ENCODE measurements around the gene ZDHHC9.

Gene ZDHHC9

GRCh38 chrX:129773649-129774458 is 69.8 kb downstream of the ZDHHC9 start:
- Histone ChIP-seq H3K27me3 (ENCODE audit: low read depth) (no peaks in the 10 kb centered on the region), H3K4me3 (no peak overlapping the region), H3K4me1 (no peaks in the 10 kb centered on the region; the same call in 1 of the 2 replicates), H3K36me3 (replicated peaks) (no peaks in the 10 kb centered on the region), H3K9me3 (no peaks in the 10 kb centered on the region)
- DNase-seq (ENCODE audit: low spot score in 2 of 2) = peak in 1 of 2 experiments; percentile 19
- in situ Hi-C loops (cut with MboI; ENCODE audit: low sequenced_read_pairs) = no loop called here

GRCh38 chrX:129772796-129773431 is 70.8 kb downstream of the ZDHHC9 start:
- no peak for DNase-seq (ENCODE audit: low spot score in 2 of 2)
- in situ Hi-C loops (cut with MboI; ENCODE audit: low sequenced_read_pairs) = no loop called here
- Histone ChIP-seq H3K27me3 (ENCODE audit: low read depth) (no peaks in the 10 kb centered on the region), H3K4me1 (no peaks in the 10 kb centered on the region; the same call in 1 of the 2 replicates), H3K9me3 (no peaks in the 10 kb centered on the region), H3K36me3 (replicated peaks) (no peaks in the 10 kb centered on the region), H3K4me3 (no peak overlapping the region)

DNA sequence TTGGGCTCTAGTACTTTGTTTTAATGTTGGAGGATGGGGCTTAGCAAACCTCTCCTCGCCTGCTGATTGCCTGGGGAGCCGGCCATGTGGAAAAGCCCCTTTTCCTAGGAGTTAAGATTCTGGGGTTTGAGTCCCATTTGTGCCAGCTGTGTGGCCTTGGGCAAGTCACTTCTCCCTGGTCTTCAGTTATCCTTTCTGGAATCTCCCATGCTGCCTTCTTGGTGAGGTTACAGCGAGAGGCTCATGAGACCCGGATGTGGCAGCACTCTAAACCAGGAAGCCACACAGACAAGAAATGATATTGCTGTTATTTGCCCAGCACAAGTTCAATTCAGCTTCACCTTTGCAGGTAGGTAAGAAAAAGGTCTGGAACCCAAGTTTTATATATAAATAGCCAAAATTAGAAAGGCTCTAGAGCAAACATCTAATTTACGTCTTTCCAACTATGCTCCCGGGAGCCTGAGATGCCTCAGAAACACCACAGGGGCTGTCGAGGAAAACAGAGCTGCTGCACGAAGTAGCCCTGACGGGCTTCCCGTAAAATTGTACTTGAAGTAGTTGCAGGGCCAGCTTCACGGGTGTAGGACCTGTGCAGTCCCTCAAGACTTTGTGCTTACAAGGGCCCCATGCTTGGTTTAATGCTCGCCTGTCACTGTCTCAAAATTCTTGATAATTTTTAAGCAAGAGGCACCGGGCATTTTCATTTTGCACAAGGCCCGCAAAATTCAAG is 72.3 kb downstream of the ZDHHC9 start:
- in situ Hi-C loops (cut with MboI; ENCODE audit: low sequenced_read_pairs) = no loop called here
- Histone ChIP-seq H3K36me3 (replicated peaks) (no peaks in the 10 kb centered on the region), H3K9me3 (no peaks in the 10 kb centered on the region), H3K27me3 (ENCODE audit: low read depth) (no peaks in the 10 kb centered on the region), H3K4me3 (no peak overlapping the region), H3K4me1 (no peaks in the 10 kb centered on the region; the same call in 1 of the 2 replicates)
- DNase-seq (ENCODE audit: low spot score in 2 of 2) = no peak

GRCh38 chrX:129769467-129770154 is 74.1 kb downstream of the ZDHHC9 start:
- H3K4me3 ChIP-seq = no peak overlapping the region
- in situ Hi-C loops (cut with MboI; ENCODE audit: low sequenced_read_pairs) = no loop called here
- H3K36me3 ChIP-seq (replicated peaks) = no peaks in the 10 kb centered on the region
- H3K9me3 ChIP-seq = no peaks in the 10 kb centered on the region
- no peaks in the 10 kb centered on the region for H3K27me3 ChIP-seq (ENCODE audit: low read depth)
- H3K4me1 ChIP-seq = no peaks in the 10 kb centered on the region; the same call in 1 of the 2 replicates
- no peak for DNase-seq (ENCODE audit: low spot score in 2 of 2)

DNA sequence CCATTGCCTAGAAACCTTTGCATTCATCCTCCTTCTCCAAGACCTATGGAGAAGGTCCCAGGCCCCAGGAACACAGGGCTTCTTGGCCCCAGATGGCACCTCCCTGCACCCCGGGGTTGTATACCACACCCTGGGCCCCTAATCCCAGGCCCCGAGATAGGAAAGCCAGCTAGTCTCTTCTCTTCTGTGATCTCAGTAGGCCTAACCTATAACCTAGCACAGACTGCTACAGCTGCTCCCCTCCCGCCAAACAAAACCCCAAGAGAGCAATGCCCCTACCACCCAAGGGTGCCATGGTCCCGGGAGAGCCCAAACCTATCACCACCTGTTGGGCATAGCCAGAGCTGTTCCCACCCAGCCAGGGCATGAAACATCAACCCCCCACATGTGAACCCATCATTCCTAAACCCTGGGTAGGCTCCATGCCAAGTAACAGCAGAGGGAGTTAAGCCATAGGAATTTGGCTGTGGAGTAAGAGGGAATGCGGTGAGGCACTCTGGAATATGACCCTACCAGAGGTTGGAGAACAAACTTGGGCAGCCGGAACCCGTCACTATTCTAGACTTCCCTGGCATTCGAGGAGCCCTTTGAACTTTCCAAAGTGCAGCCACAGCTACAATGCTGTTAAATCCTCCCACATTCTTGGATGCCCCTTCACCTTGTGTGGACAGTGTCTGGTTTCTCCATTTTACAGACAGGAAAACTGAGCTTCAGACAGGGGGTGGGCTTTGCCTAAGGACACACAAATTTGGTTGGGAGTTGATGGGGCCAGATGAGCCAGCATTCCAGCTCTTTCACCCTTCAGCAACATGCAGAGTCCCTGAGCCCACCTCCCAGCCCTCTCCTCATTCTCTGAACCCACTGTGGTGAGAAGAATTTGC is 74.9 kb downstream of the ZDHHC9 start:
- H3K36me3 ChIP-seq (replicated peaks) = no peaks in the 10 kb centered on the region
- in situ Hi-C loops (cut with MboI; ENCODE audit: low sequenced_read_pairs) = no loop called here
- no peaks in the 10 kb centered on the region for H3K4me1 ChIP-seq
- no peaks in the 10 kb centered on the region for H3K9me3 ChIP-seq
- DNase-seq (ENCODE audit: low spot score in 2 of 2) = no peak
- H3K4me3 ChIP-seq = no peak overlapping the region
- no peaks in the 10 kb centered on the region for H3K27me3 ChIP-seq (ENCODE audit: low read depth)

DNA sequence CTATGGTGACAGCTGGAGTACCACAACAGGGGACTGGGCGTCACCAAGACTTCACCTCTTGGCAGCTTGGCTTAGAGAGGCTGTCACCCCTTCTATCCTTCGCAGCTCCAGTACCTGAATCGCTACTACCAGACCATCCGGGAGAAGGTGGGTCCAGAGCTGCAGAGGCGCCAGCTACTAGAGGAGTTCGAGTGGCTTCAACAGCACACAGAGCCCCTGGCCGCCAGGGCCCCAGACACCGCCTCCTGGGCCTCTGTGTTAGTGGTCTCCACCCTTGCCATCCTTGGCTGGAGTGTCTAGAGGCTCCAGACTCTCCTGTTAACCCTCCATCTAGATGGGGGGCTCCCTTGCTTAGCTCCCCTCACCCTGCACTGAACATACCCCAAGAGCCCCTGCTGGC is 75.5 kb downstream of the ZDHHC9 start:
- Histone ChIP-seq H3K9me3 (no peaks in the 10 kb centered on the region), H3K4me3 (no peak overlapping the region), H3K36me3 (replicated peaks) (no peaks in the 10 kb centered on the region), H3K4me1 (no peaks in the 10 kb centered on the region), H3K27me3 (ENCODE audit: low read depth) (no peaks in the 10 kb centered on the region)
- no peak for DNase-seq (ENCODE audit: low spot score in 2 of 2)
- in situ Hi-C loops (cut with MboI; ENCODE audit: low sequenced_read_pairs) = no loop called here

DNA sequence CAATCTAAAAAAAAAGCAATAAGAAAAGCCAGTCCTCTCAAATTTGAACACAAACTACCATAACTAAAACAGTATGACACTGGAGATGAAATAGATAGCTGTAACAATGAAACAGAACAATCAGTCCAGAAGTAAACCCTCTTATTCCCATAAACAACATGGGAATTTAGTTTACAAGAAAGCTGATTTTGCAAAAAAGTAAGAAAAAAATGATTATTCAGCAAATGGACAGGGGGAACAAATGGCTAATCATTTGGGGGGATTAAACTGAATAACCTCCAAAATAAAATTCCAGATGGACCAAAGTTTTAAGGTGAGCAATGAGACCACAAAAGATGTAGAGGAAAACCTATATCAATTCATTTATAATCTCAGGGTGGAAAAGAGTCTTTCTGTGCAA is 80.0 kb downstream of the ZDHHC9 start:
- Histone ChIP-seq H3K9me3 (no peaks in the 10 kb centered on the region), H3K4me1 (no peaks in the 10 kb centered on the region), H3K4me3 (no peak overlapping the region), H3K36me3 (replicated peaks) (no peaks in the 10 kb centered on the region), H3K27me3 (ENCODE audit: low read depth) (no peaks in the 10 kb centered on the region)
- DNase-seq (ENCODE audit: low spot score in 2 of 2) = no peak
- in situ Hi-C loops (cut with MboI; ENCODE audit: low sequenced_read_pairs) = no loop called here

DNA sequence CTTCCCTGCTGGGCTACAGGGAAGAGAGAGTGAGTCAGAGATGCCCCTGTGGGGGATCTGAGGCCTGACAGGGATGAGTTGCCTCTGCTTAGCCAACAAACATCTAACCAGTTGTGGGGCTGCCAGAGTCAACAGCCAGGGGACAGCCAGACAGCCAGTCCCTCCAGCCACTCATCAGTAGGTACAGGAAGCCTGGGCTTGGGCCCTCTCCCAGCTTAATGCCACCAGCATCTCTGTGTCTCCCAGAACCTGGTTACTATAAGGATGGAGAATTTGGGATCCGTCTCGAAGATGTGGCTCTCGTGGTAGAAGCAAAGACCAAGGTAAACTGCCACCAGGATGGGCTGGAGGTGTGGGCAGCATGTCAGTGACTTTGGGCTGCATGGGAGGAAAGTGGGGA is 81.2 kb downstream of the ZDHHC9 start:
- no peaks in the 10 kb centered on the region for H3K27me3 ChIP-seq (ENCODE audit: low read depth)
- no peaks in the 10 kb centered on the region for H3K36me3 ChIP-seq (replicated peaks)
- no peaks in the 10 kb centered on the region for H3K4me1 ChIP-seq
- in situ Hi-C loops (cut with MboI; ENCODE audit: low sequenced_read_pairs) = no loop called here
- H3K9me3 ChIP-seq = no peaks in the 10 kb centered on the region
- no peak overlapping the region for H3K4me3 ChIP-seq
- no peak for DNase-seq (ENCODE audit: low spot score in 2 of 2)

- Histone ChIP-seq H3K36me3 (replicated peaks) (no peaks in the 10 kb centered on the region), H3K9me3 (no peaks in the 10 kb centered on the region), H3K27me3 (ENCODE audit: low read depth) (no peaks in the 10 kb centered on the region), H3K4me3 (no peak overlapping the region), H3K4me1 (no peaks in the 10 kb centered on the region)
- DNase-seq (ENCODE audit: low spot score in 2 of 2) = no peak
- in situ Hi-C loops (cut with MboI; ENCODE audit: low sequenced_read_pairs) = no loop called here
Measured at GRCh38 chrX:129761596-129761995, 82.1 kb downstream of the ZDHHC9 start.

DNA sequence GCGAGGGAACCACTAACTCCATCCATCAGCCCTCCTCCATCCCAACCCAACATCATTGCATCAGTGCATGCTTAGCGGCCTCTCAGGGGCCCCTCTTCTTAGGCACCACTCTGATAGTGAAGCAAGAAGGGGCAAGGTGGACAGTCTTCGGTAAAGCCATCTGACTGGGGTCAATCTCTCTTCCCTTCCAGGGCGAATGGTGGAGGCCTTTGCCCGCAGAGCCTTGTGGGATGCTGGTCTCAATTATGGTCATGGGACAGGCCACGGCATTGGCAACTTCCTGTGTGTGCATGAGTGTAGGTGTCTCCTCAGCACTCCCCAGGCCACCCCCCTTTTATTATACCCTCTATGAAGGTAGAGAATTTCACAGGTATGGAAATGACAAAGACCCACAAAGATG is 82.7 kb downstream of the ZDHHC9 start:
- Histone ChIP-seq H3K4me1 (no peaks in the 10 kb centered on the region), H3K27me3 (ENCODE audit: low read depth) (no peaks in the 10 kb centered on the region)

GRCh38 chrX:129760155-129760554 is 83.5 kb downstream of the ZDHHC9 start:
- no peak for DNase-seq (ENCODE audit: low spot score in 2 of 2)
- in situ Hi-C loops (cut with MboI; ENCODE audit: low sequenced_read_pairs) = no loop called here
- no peak overlapping the region for H3K4me3 ChIP-seq
- H3K27me3 ChIP-seq (ENCODE audit: low read depth) = no peaks in the 10 kb centered on the region
- no peaks in the 10 kb centered on the region for H3K36me3 ChIP-seq (replicated peaks)
- H3K4me1 ChIP-seq = no peaks in the 10 kb centered on the region
- no peaks in the 10 kb centered on the region for H3K9me3 ChIP-seq

More for the DNA sequence above, 82.7 kb downstream of the ZDHHC9 start:
- in situ Hi-C loops (cut with MboI; ENCODE audit: low sequenced_read_pairs) = no loop called here
- Histone ChIP-seq H3K9me3 (no peaks in the 10 kb centered on the region), H3K36me3 (replicated peaks) (no peaks in the 10 kb centered on the region), H3K4me3 (no peak overlapping the region)
- DNase-seq (ENCODE audit: low spot score in 2 of 2) = no peak

DNA sequence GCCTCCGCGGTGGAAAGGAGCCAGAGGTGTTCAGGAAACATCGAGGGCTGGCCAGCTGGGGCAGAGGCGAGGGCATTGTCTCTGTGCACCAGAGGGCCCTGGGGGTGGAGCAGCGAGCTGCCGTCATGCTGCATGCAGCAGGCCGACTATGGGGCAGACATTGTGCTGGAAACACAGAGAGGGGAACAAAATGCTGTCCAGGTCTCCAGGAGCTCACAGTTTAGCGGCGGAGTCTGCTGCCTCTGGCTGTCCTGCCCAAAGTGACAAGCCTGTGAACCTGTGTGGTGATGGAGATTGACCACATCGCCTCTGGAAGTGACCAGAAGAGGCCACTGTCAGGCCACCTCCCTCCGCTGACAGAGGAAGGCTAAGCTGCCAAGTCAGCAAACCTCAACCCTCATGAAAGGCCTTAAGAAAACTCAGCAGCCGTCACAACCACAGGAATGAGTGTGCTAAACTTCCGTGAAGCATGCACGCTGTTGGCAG is 84.1 kb downstream of the ZDHHC9 start:
- Histone ChIP-seq H3K36me3 (replicated peaks) (no peaks in the 10 kb centered on the region), H3K4me1 (no peaks in the 10 kb centered on the region), H3K27me3 (ENCODE audit: low read depth) (no peaks in the 10 kb centered on the region), H3K4me3 (no peak overlapping the region), H3K9me3 (no peaks in the 10 kb centered on the region)
- no peak for DNase-seq (ENCODE audit: low spot score in 2 of 2)
- in situ Hi-C loops (cut with MboI; ENCODE audit: low sequenced_read_pairs) = no loop called here
